Esophagus muscularis mucosa (tissue), 4 donors: Measurements from ENCODE around the gene WBP1L. TPM values are rescaled to one million over a fixed set of nuclear protein-coding genes. Genes with fewer than 3 reads are reported as not detected.

Experiments used
- DNase-seq: peaks from one replicate; pipeline ENCODE4 v3.0.0-alpha.2; 2017; ENCODE audit errors: extremely low spot score
- H3K27ac ChIP-seq, 4 donors: fragments of 200-600 bp; sonication (generic); replicated peaks in 1 of 4; 1 replicate in 3 of 4; 2 replicates in 1 of 4; pipeline ENCODE4 v1.5.1; 2016 to 2019; ENCODE audit warnings: mild to moderate bottlenecking in 1 of 4
- H3K27me3 ChIP-seq, 4 donors: fragments of 200-600 bp; sonication (generic); one replicate each; pipeline versions ENCODE4 v1.5.1 to v1.6.0; 2016 to 2019
- H3K36me3 ChIP-seq, 4 donors: fragments of 200-600 bp; sonication (generic); one replicate each; pipeline ENCODE4 v1.5.1; 2016 to 2019
- H3K4me1 ChIP-seq, 4 donors: fragments of 200-600 bp; sonication (generic); one replicate each; pipeline ENCODE4 v1.5.1; 2016 to 2019
- H3K4me3 ChIP-seq, 4 donors: fragments of 200-600 bp; sonication (generic); 1 replicate in 2 of 4; 2 replicates in 2 of 4; pipeline ENCODE4 v1.5.1; 2016 to 2019; ENCODE audit warnings: mild to moderate bottlenecking in 4 of 4, moderate library complexity in 1 of 4
- H3K9me3 ChIP-seq, 4 donors: fragments of 200-600 bp; sonication (generic); 1 replicate in 3 of 4; 2 replicates in 1 of 4; pipeline ENCODE4 v1.5.1; 2016 to 2019
- CTCF ChIP-seq, 3 experiments: fragments of 200-600 bp in 2 of 3; fragments of 450-650 bp in 1 of 3; sonication (generic) in 2 of 3; IDR thresholded peaks; one replicate each; pipeline ENCODE4 v1.5.1; 2017 to 2019; ENCODE audit warnings: antibody characterized with exemption in 3 of 3, mild to moderate bottlenecking in 2 of 3, moderate library complexity in 1 of 3
- EP300 ChIP-seq: sonication (generic); formaldehyde crosslinking; IDR thresholded peaks from one replicate; pipeline ENCODE4 v1.6.1; 2017; ENCODE audit warnings: antibody characterized with exemption
- POLR2A ChIP-seq: fragments of 450-650 bp; IDR thresholded peaks from one replicate; pipeline ENCODE4 v1.6.1; 2017; ENCODE audit warnings: antibody characterized with exemption, moderate library complexity, mild to moderate bottlenecking, low read depth
- POLR2AphosphoS5 ChIP-seq, 2 donors: sonication (generic); formaldehyde crosslinking; IDR thresholded peaks; one replicate each; pipeline ENCODE4 v1.6.1; 2017; ENCODE audit warnings: antibody characterized with exemption in 2 of 2
- WGBS: methylation state at CpG from one replicate; pipeline ENCODE4 v1.1.5; 2018; 5-methylcytosine and 5-hydroxymethylcytosine counted together
- intact Hi-C: fragments of 100-400 bp; cut with DNase I; formaldehyde crosslinking; loops from one replicate; pipeline ENCODE4 v1.15.1; 2023
- total RNA-seq, 4 donors: library from RNA; depleted of rRNA; stranded (reverse); fragments of >200 nt; gene quantifications; one replicate each; pipeline versions ENCODE4 v1.1.0 to v1.2.1, GENCODE V29; 2016

The WBP1L gene
- total RNA-seq, 4 donors from 2014 or later, result 88.5 to 147 (median 112) TPM

GRCh38 chr10:102701796-102702195, 42.0 kb upstream of the WBP1L start:
- Histone ChIP-seq H3K4me1 (no peaks in the 10 kb centered on the region), H3K27me3 (no peaks in the 10 kb centered on the region), H3K27ac (no peak overlapping the region), H3K9me3 (no peaks in the 10 kb centered on the region), H3K36me3 (peaks cover 10 to 42% (median 21%) of the 10 kb centered on the region in 4 donors), H3K4me3 (no peak overlapping the region)
- intact Hi-C loops, result no loop called here
- WGBS, result 99% methylated on average over 3 of the region's 3 CpGs
- no peak for DNase-seq
- TF ChIP-seq POLR2AphosphoS5 (IDR thresholded peaks at IDR 0.05), result no peak
- no peak for TF ChIP-seq POLR2A
- TF ChIP-seq EP300, result no peak
- TF ChIP-seq CTCF (IDR thresholded peaks at IDR 0.05), result no peak

GRCh38 chr10:102702742-102703141, 41.0 kb upstream of the WBP1L start:
- Histone ChIP-seq H3K9me3 (no peaks in the 10 kb centered on the region), H3K4me3 (no peak overlapping the region), H3K27me3 (no peaks in the 10 kb centered on the region), H3K36me3 (peaks cover 9 to 33% (median 15%) of the 10 kb centered on the region in 4 donors), H3K27ac (no peak overlapping the region), H3K4me1 (no peaks in the 10 kb centered on the region)
- TF ChIP-seq CTCF (IDR thresholded peaks at IDR 0.05) (no peak), POLR2A (no peak), POLR2AphosphoS5 (IDR thresholded peaks at IDR 0.05) (no peak), EP300 (no peak)
- DNase-seq, result no peak
- 78% methylated on average over 2 of the region's 2 CpGs for WGBS
- intact Hi-C loops, result no loop called here

GRCh38 chr10:102704915-102705314, 38.8 kb upstream of the WBP1L start:
- 81% methylated on average over 6 of the region's 6 CpGs for WGBS
- no peaks in the 10 kb centered on the region for H3K27me3 ChIP-seq
- intact Hi-C loops, result no loop called here

GRCh38 chr10:102705531-102705930, 38.2 kb upstream of the WBP1L start:
- Histone ChIP-seq H3K27ac (no peak overlapping the region), H3K36me3 (peaks cover 0 to 15% (median 0%) of the 10 kb centered on the region in 4 donors), H3K4me1 (peaks cover 0 to 8% (median 3%) of the 10 kb centered on the region in 4 donors), H3K4me3 (no peak overlapping the region), H3K9me3 (no peaks in the 10 kb centered on the region), H3K27me3 (no peaks in the 10 kb centered on the region)
- TF ChIP-seq POLR2AphosphoS5 (IDR thresholded peaks at IDR 0.05), result no peak
- TF ChIP-seq POLR2A, result no peak
- no peak for TF ChIP-seq CTCF (IDR thresholded peaks at IDR 0.05)
- TF ChIP-seq EP300, result no peak
- no peak for DNase-seq
- intact Hi-C loops, result no loop called here
- WGBS, result 76% methylated on average over 2 of the region's 2 CpGs

More at GRCh38 chr10:102704915-102705314, 38.8 kb upstream of the WBP1L start:
- TF ChIP-seq CTCF (IDR thresholded peaks at IDR 0.05) (no peak), POLR2A (no peak), POLR2AphosphoS5 (IDR thresholded peaks at IDR 0.05) (no peak), EP300 (no peak)
- Histone ChIP-seq H3K9me3 (no peaks in the 10 kb centered on the region), H3K4me1 (peaks cover 0 to 1% (median 0%) of the 10 kb centered on the region in 4 donors), H3K4me3 (no peak overlapping the region), H3K27ac (no peak overlapping the region), H3K36me3 (peaks cover 0 to 16% (median 0%) of the 10 kb centered on the region in 4 donors)
- DNase-seq, result no peak

- TF ChIP-seq CTCF (IDR thresholded peaks at IDR 0.05) (no peak), EP300 (no peak), POLR2A (no peak), POLR2AphosphoS5 (IDR thresholded peaks at IDR 0.05) (no peak)
- intact Hi-C loops, result loop anchor here (5.0 kb wide), 1 partner anchor 63 kb away; no protein-coding TSS in a partner anchor
Observed at GRCh38 chr10:102710609-102711008, 33.1 kb upstream of the WBP1L start.

More at GRCh38 chr10:102710609-102711008, 33.1 kb upstream of the WBP1L start:
- no peaks in the 10 kb centered on the region for H3K36me3 ChIP-seq
- H3K27me3 ChIP-seq, result no peaks in the 10 kb centered on the region
- WGBS, result 33% methylated on average over 4 of the region's 4 CpGs
- H3K9me3 ChIP-seq, result no peaks in the 10 kb centered on the region
- H3K4me1 ChIP-seq, result peaks cover 12 to 32% (median 26%) of the 10 kb centered on the region in 4 donors
- H3K4me3 ChIP-seq, result no peak overlapping the region
- DNase-seq, result no peak
- H3K27ac ChIP-seq, result no peak overlapping the region
